Thyroid gland (tissue), 4 donors: ENCODE data around the gene TXLNG. TPM values are rescaled to one million over a fixed set of nuclear protein-coding genes. Genes with fewer than 3 reads are reported as not detected.

Experiments used
- DNase-seq, 2 donors: peaks; one replicate each; pipeline ENCODE4 v3.0.0-alpha.2; 2019
- H3K27ac ChIP-seq, 3 donors: fragments of 200-600 bp; sonication (generic); 1 replicate in 2 of 3; 2 replicates in 1 of 3; pipeline ENCODE4 v1.5.1; 2016 to 2019; ENCODE audit warnings: mild to moderate bottlenecking in 1 of 3, moderate library complexity in 1 of 3
- H3K27me3 ChIP-seq: fragments of 200-600 bp; sonication (generic); one replicate; pipeline ENCODE4 v1.5.1; 2019
- H3K36me3 ChIP-seq, 2 donors: fragments of 200-600 bp; sonication (generic); one replicate each; pipeline ENCODE4 v1.5.1; 2016 to 2019
- H3K4me1 ChIP-seq, 2 donors: fragments of 200-600 bp; sonication (generic); one replicate each; pipeline ENCODE4 v1.5.1; 2017 to 2019
- H3K4me3 ChIP-seq, 3 donors: fragments of 200-600 bp; sonication (generic); replicated peaks in 1 of 3; 1 replicate in 2 of 3; 2 replicates in 1 of 3; pipeline ENCODE4 v1.5.1; 2016; ENCODE audit warnings: mild to moderate bottlenecking in 1 of 3
- H3K9me3 ChIP-seq: fragments of 200-600 bp; sonication (generic); one replicate; pipeline ENCODE4 v1.5.1; 2017
- POLR2A ChIP-seq, 2 donors: fragments of 450-650 bp; IDR thresholded peaks; one replicate each; pipeline ENCODE4 v1.6.1; 2017; ENCODE audit warnings: antibody characterized with exemption in 2 of 2, mild to moderate bottlenecking in 2 of 2, moderate library complexity in 1 of 2
- WGBS, 2 donors: methylation state at CpG; one replicate each; pipeline ENCODE4 v1.1.5; 2017; 5-methylcytosine and 5-hydroxymethylcytosine counted together
- intact Hi-C: fragments of 100-400 bp; cut with DNase I; formaldehyde crosslinking; loops from one replicate; pipeline ENCODE4 v1.15.1; 2023
- total RNA-seq, 4 donors: library from RNA; depleted of rRNA; stranded (reverse); fragments of >200 nt; gene quantifications; one replicate each; pipeline ENCODE4 v1.2.3, GENCODE V29; 2016
- TF ChIP-seq, protein P1 (sequence below), 6 experiments: fragments of 200-600 bp in 3 of 6; fragments of 450-650 bp in 3 of 6; sonication (generic) in 3 of 6; IDR thresholded peaks; one replicate each; pipeline ENCODE4 v1.5.1; 2016 to 2019; ENCODE audit warnings: antibody characterized with exemption in 6 of 6, mild to moderate bottlenecking in 2 of 6, inconsistent platforms in 1 of 6, moderate library complexity in 1 of 6

Gene TXLNG
- total RNA-seq, 4 donors from 2014 or later: 14.7 to 17.9 (median 16.3) TPM

- peaks cover 0 to 5% of the 10 kb centered on the region in 2 donors for H3K36me3 ChIP-seq
- intact Hi-C loops: no loop called here
- TF ChIP-seq, protein P1, sequence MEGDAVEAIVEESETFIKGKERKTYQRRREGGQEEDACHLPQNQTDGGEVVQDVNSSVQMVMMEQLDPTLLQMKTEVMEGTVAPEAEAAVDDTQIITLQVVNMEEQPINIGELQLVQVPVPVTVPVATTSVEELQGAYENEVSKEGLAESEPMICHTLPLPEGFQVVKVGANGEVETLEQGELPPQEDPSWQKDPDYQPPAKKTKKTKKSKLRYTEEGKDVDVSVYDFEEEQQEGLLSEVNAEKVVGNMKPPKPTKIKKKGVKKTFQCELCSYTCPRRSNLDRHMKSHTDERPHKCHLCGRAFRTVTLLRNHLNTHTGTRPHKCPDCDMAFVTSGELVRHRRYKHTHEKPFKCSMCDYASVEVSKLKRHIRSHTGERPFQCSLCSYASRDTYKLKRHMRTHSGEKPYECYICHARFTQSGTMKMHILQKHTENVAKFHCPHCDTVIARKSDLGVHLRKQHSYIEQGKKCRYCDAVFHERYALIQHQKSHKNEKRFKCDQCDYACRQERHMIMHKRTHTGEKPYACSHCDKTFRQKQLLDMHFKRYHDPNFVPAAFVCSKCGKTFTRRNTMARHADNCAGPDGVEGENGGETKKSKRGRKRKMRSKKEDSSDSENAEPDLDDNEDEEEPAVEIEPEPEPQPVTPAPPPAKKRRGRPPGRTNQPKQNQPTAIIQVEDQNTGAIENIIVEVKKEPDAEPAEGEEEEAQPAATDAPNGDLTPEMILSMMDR (IDR thresholded peaks at IDR 0.05): no peak
- TF ChIP-seq POLR2A (IDR thresholded peaks at IDR 0.05): no peak
- no peaks in the 10 kb centered on the region for H3K27me3 ChIP-seq
- H3K4me3 ChIP-seq: no peak overlapping the region
- no peaks in the 10 kb centered on the region for H3K4me1 ChIP-seq
- DNase-seq: no peak
- 96 to 100% methylated on average over 1 of the region's 1 CpG for WGBS, 2 donors
- H3K9me3 ChIP-seq: no peaks in the 10 kb centered on the region
- no peak overlapping the region for H3K27ac ChIP-seq
Observed at GRCh38 chrX:16814597-16814996, 28.3 kb downstream of the TXLNG start.

DNA sequence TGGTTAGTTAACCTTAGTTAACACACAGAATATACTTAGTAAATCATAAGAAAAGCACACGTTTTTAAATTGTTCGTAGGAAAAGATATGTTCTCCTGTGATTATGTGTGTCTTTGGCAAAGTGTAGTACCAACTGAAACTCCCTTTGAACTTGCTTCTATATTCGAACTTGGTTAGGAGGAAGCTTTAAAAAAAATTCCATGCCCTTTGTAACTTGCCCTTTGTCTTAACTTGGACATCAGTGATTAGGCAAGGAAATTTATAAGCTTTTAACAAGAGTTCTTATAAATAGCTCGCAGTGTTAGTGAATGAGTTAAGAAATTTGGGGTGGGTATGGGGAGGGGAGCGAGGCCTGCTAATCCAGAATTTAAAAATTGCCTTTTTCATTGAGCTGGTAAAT lies 33.4 kb downstream of the TXLNG start:
- Histone ChIP-seq H3K4me3 (no peak overlapping the region), H3K9me3 (no peaks in the 10 kb centered on the region), H3K27me3 (no peaks in the 10 kb centered on the region), H3K4me1 (no peaks in the 10 kb centered on the region), H3K36me3 (peaks cover 0 to 19% of the 10 kb centered on the region in 2 donors), H3K27ac (no peak overlapping the region)
- TF ChIP-seq POLR2A (IDR thresholded peaks at IDR 0.05): no peak
- TF ChIP-seq, protein P1 (IDR thresholded peaks at IDR 0.05): no peak
- WGBS, 2 donors: 85 to 86% methylated on average over 5 of the region's 5 CpGs
- intact Hi-C loops: no loop called here
- DNase-seq: no peak

DNA sequence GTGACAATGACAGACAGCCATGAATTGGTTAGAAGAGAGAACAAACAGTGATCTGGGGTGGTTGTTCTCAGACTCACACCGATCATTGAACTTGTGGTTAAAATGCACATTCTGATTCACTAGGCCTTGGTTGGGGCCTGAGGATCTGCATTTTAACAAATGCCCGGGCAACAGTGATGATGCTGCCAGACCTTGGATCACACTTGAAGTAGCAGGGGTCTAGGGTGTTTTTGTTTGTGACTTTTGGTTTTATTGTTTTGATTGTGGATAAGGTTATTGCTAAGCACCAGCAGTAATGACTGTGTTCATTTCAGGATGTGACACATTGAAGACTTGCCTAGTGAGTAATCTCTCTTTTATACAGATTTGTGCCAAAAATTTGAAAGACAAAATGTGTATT lies 36.5 kb downstream of the TXLNG start:
- intact Hi-C loops: no loop called here
- Histone ChIP-seq H3K4me3 (no peak overlapping the region), H3K9me3 (no peaks in the 10 kb centered on the region), H3K27ac (no peak overlapping the region), H3K27me3 (no peaks in the 10 kb centered on the region), H3K36me3 (peaks cover 0 to 19% of the 10 kb centered on the region in 2 donors), H3K4me1 (peaks cover 0 to 3% of the 10 kb centered on the region in 2 donors)
- no peak for TF ChIP-seq POLR2A (IDR thresholded peaks at IDR 0.05)
- TF ChIP-seq, protein P1 (IDR thresholded peaks at IDR 0.05): no peak
- WGBS, 2 donors: 89 to 92% methylated on average over 2 of the region's 2 CpGs
- DNase-seq: no peak

DNA sequence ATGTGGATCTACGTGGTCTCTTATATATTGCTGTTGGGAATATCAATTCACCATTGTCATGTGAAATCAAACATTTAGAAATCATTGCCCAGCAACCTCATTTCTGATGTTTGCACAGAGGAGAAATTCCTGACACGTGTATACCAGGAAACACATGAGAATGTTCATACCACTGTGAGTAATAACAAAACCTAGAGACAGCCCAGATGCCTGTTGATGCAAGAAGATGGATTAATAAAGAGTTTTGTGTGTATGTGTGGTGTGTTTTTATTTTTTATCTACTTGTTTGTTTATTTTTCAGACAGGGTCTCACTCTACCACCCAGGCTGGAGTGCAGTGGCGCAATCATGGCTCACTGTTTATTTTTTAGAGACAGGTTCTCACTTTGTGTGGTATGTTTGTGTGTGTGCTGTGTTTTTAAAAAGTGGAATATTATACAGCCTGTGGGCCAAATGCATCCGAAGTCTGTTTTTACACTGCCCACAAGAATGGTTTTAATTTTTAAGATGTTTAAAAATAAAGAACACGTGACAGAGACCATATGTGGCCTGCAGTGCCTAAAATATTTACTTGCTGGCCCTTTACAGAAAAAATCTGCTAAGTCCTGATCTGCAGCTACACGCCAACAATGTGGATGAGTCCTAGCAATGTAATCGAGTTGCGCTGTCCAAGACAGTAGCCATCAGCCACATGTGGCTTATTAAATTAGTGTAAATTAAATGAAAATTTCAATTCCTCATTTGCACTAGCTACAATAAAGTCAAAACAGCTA lies 39.2 kb downstream of the TXLNG start:
- no peaks in the 10 kb centered on the region for H3K27me3 ChIP-seq
- 86 to 93% methylated on average over 8 of the region's 8 CpGs for WGBS, 2 donors
- H3K4me3 ChIP-seq: no peak overlapping the region
- peaks cover 0 to 14% of the 10 kb centered on the region in 2 donors for H3K36me3 ChIP-seq
- DNase-seq: no peak
- intact Hi-C loops: no loop called here
- peaks cover 0 to 6% of the 10 kb centered on the region in 2 donors for H3K4me1 ChIP-seq
- no peak overlapping the region for H3K27ac ChIP-seq
- TF ChIP-seq, protein P1 (IDR thresholded peaks at IDR 0.05): no peak
- TF ChIP-seq POLR2A (IDR thresholded peaks at IDR 0.05): no peak
- H3K9me3 ChIP-seq: no peaks in the 10 kb centered on the region

- Histone ChIP-seq H3K27ac (no peak overlapping the region), H3K27me3 (no peaks in the 10 kb centered on the region), H3K4me1 (peaks cover 0 to 6% of the 10 kb centered on the region in 2 donors), H3K4me3 (no peak overlapping the region), H3K36me3 (peaks cover 0 to 11% of the 10 kb centered on the region in 2 donors), H3K9me3 (no peaks in the 10 kb centered on the region)
- 77 to 80% methylated on average over 3 of the region's 3 CpGs for WGBS, 2 donors
- DNase-seq: no peak
- intact Hi-C loops: no loop called here
- TF ChIP-seq, protein P1 (IDR thresholded peaks at IDR 0.05): peak in 4 of 6 experiments; percentile 16 to 62 (median 50)
- TF ChIP-seq POLR2A (IDR thresholded peaks at IDR 0.05): no peak
Observed at GRCh38 chrX:16826207-16826606, 39.9 kb downstream of the TXLNG start.
